ENCODE data around the gene DNAH3.
"Not testable (repeated sequence)": the region's sequence is repeated elsewhere in the genome, so short reads cannot be mapped to it uniquely, and the experiment has no call there.

DNAH3 gene

DNA sequence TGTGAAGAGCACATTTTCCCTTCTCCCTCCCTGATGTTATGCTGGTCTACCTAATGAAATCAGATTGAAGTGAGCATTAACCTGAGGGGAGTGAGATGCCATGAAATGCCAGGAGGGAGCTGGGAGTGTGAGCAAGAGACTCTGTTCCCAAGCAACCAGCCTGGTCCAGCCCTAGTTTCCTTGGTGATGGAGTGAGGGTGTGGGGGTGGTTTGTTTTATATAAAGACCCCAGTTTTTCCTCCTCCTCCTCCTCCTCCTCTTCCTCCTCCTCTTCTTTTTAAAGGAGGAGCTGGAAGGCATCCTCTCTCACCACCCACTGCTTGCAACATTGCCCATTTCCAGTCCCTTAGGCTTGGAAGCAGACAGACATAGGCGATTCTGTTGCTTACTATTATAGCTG lies 97.1 kb downstream of the DNAH3 start:
- H3K27me3 ChIP-seq (ENCODE audit: control insufficient read depth, insufficient read depth, low read length): no peaks in the 10 kb centered on the region
- no peaks in the 10 kb centered on the region for H3K9me3 ChIP-seq (ENCODE audit: control insufficient read depth, insufficient read depth, low read length)
- no peaks in the 10 kb centered on the region for H3K4me1 ChIP-seq (ENCODE audit: control insufficient read depth, insufficient read depth, low read length)
- DNase-seq (ENCODE audit: low read depth, low spot score): no peak
- H3K27ac ChIP-seq (ENCODE audit: low read length): no peak overlapping the region
- no CpG with 5 or more reads among the region's 1 CpG for WGBS (ENCODE audit: insufficient coverage, insufficient read length)
- H3K36me3 ChIP-seq (ENCODE audit: control insufficient read depth, insufficient read depth, low read length): no peaks in the 10 kb centered on the region
- H3K4me3 ChIP-seq (ENCODE audit: low read length): no peak overlapping the region

DNA sequence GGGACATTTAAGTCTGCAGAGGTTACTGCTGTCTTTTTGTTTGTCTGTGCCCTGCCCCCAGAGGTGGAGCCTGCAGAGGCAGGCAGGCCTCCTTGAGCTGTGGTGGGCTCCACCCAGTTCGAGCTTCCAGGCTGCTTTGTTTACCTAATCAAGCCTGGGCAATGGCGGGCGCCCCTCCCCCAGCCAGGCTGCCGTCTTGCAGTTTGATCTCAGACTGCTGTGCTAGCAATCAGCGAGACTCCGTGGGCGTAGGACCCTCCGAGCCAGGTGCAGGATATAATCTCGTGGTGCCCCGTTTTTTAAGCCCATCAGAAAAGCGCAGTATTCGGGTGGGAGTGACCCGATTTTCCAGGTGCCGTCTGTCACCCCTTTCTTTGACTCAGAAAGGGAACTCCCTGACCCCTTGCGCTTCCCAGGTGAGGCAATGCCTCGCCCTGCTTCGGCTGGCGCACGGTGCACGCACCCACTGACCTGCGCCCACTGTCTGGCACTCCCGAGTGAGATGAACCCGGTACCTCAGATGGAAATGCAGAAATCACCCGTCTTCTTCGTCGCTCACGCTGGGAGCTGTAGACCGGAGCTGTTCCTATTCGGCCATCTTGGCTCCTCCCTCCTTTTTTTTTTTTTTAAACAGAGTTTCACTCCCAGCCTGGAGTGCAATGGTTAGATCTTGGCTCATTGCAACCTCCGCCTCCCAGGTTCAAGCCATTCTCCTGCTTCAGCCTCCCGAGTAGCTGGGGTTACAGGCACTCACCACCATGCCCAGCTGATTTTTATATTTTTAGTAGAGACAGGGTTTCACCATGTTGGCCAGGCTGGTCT lies 102.3 kb downstream of the DNAH3 start:
- not testable (repeated sequence) for H3K27ac ChIP-seq (ENCODE audit: low read length)

DNA sequence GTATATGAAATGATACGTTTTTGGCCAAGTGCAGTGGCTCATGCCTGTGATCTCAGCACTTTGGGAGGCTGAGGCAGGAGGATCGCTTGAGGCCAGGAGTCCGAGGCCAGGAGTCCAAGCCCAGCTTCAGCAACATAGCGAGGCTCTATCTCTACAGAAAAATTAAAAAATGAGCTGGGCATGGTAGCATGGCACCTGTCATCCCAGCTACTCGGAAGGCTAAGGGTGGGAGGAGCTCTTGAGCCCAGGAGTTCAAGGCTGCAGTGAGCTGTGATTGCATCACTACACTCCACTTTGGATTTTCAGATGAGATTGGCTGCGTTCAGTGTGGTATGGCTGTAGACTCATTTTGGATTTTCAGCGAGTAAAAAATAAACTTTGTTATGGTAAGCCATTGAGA lies 112.4 kb downstream of the DNAH3 start:
- no peak overlapping the region for H3K4me3 ChIP-seq (ENCODE audit: low read length)
- H3K36me3 ChIP-seq (ENCODE audit: control insufficient read depth, insufficient read depth, low read length): no peaks in the 10 kb centered on the region
- DNase-seq (ENCODE audit: low read depth, low spot score): no peak
- WGBS (ENCODE audit: insufficient coverage, insufficient read length): no CpG with 5 or more reads among the region's 7 CpGs
- H3K9me3 ChIP-seq (ENCODE audit: control insufficient read depth, insufficient read depth, low read length): no peaks in the 10 kb centered on the region
- no peak overlapping the region for H3K27ac ChIP-seq (ENCODE audit: low read length)
- H3K4me1 ChIP-seq (ENCODE audit: control insufficient read depth, insufficient read depth, low read length): no peaks in the 10 kb centered on the region
- H3K27me3 ChIP-seq (ENCODE audit: control insufficient read depth, insufficient read depth, low read length): no peaks in the 10 kb centered on the region

More for the DNA sequence above, 102.3 kb downstream of the DNAH3 start:
- not testable (repeated sequence) for H3K36me3 ChIP-seq (ENCODE audit: control insufficient read depth, insufficient read depth, low read length); H3K4me1 ChIP-seq (ENCODE audit: control insufficient read depth, insufficient read depth, low read length); H3K27me3 ChIP-seq (ENCODE audit: control insufficient read depth, insufficient read depth, low read length); DNase-seq (ENCODE audit: low read depth, low spot score); H3K9me3 ChIP-seq (ENCODE audit: control insufficient read depth, insufficient read depth, low read length); H3K4me3 ChIP-seq (ENCODE audit: low read length)
- no CpG with 5 or more reads among the region's 31 CpGs for WGBS (ENCODE audit: insufficient coverage, insufficient read length)

DNA sequence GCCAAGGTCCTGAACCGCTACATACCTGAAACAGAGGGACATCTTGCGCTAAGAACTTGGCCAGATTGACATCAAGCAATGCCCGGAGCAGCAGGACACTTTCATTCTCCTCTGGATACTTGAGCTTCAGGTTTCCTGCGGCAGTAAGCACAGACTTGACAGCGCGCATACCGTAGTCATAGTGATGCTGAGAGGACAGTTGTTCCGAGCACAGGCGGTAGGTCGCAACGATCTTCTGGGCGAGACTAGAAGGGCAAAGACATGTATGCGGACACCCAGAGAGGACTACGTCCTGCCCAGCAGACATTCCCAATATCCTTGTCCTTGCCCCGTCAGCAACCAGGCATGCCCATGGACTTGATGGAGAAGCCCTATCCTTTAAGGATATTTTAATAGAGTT lies 112.9 kb downstream of the DNAH3 start:
- no peak for DNase-seq (ENCODE audit: low read depth, low spot score)

DNA sequence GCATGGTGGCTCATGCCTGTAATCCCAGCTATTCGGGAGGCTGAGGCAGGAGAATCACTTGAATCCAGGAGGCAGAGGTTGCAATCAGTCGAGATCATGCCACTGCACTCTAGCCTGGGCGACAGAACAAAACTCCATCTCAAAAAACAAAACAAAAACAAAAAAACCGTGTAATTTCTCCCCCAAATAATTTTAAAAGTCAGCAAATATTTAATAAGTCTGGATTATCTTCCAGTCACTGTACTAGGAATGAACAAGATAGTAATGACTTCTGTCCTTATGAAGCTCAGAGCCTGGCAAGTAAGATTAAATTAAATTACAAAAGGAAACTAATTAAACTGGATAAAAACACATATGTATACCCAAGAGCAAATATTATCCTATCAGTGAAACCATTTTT lies 113.5 kb downstream of the DNAH3 start:
- Histone ChIP-seq H3K36me3 (ENCODE audit: control insufficient read depth, insufficient read depth, low read length) (no peaks in the 10 kb centered on the region), H3K9me3 (ENCODE audit: control insufficient read depth, insufficient read depth, low read length) (no peaks in the 10 kb centered on the region), H3K4me3 (ENCODE audit: low read length) (no peak overlapping the region), H3K27me3 (ENCODE audit: control insufficient read depth, insufficient read depth, low read length) (no peaks in the 10 kb centered on the region), H3K4me1 (ENCODE audit: control insufficient read depth, insufficient read depth, low read length) (no peaks in the 10 kb centered on the region), H3K27ac (ENCODE audit: low read length) (no peak overlapping the region)
- no peak for DNase-seq (ENCODE audit: low read depth, low spot score)
- WGBS (ENCODE audit: insufficient coverage, insufficient read length): 100% methylated on average over 1 of the region's 4 CpGs

More for the DNA sequence above, 112.9 kb downstream of the DNAH3 start:
- no CpG with 5 or more reads among the region's 15 CpGs for WGBS (ENCODE audit: insufficient coverage, insufficient read length)
- no peaks in the 10 kb centered on the region for H3K9me3 ChIP-seq (ENCODE audit: control insufficient read depth, insufficient read depth, low read length)
- no peaks in the 10 kb centered on the region for H3K27me3 ChIP-seq (ENCODE audit: control insufficient read depth, insufficient read depth, low read length)
- no peak overlapping the region for H3K4me3 ChIP-seq (ENCODE audit: low read length)
- H3K36me3 ChIP-seq (ENCODE audit: control insufficient read depth, insufficient read depth, low read length): no peaks in the 10 kb centered on the region
- H3K27ac ChIP-seq (ENCODE audit: low read length): no peak overlapping the region
- no peaks in the 10 kb centered on the region for H3K4me1 ChIP-seq (ENCODE audit: control insufficient read depth, insufficient read depth, low read length)

DNA sequence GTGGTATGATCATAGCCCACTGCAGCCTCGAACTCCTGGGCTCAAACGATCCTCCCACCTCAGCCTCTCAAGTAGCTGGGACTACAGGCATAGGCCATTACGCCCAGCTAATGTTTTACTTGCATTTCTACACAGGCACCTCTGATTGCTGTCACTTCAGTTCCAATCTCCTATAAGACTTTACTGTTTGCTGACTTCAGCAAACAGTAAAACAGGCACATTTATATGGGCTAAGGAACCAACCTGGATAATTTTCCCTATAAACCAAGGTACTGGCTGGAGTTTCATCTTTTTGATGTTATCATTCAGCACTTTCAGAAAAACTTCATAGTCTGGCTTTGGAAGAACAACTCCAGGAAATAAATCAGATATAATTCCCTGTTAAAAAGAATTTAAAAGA lies 114.2 kb downstream of the DNAH3 start:
- Histone ChIP-seq H3K9me3 (ENCODE audit: control insufficient read depth, insufficient read depth, low read length) (no peaks in the 10 kb centered on the region), H3K4me1 (ENCODE audit: control insufficient read depth, insufficient read depth, low read length) (no peaks in the 10 kb centered on the region), H3K36me3 (ENCODE audit: control insufficient read depth, insufficient read depth, low read length) (no peaks in the 10 kb centered on the region), H3K27ac (ENCODE audit: low read length) (no peak overlapping the region), H3K4me3 (ENCODE audit: low read length) (no peak overlapping the region), H3K27me3 (ENCODE audit: control insufficient read depth, insufficient read depth, low read length) (no peaks in the 10 kb centered on the region)
- no peak for DNase-seq (ENCODE audit: low read depth, low spot score)
- WGBS (ENCODE audit: insufficient coverage, insufficient read length): no CpG with 5 or more reads among the region's 3 CpGs

DNA sequence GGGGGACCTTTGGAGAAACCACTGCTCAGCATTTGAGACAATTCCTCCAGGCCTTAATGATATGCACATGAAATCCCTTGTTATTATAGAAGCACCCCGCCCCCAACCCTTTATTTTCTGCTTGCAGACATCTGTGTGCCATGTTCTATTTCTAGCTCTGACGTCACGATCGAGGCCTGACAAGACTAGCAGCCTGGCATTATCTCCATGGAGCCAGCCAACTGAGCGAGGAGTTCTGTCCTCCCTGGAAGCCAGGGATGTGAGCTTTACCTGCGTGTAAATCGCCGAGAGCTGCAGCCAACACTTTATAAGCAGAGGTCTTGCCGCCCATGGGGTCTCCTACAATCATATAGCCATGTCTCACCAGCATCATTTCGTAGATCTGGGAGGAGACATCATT lies 116.9 kb downstream of the DNAH3 start:
- Histone ChIP-seq H3K4me1 (ENCODE audit: control insufficient read depth, insufficient read depth, low read length) (no peaks in the 10 kb centered on the region), H3K36me3 (ENCODE audit: control insufficient read depth, insufficient read depth, low read length) (no peaks in the 10 kb centered on the region), H3K9me3 (ENCODE audit: control insufficient read depth, insufficient read depth, low read length) (no peaks in the 10 kb centered on the region), H3K27ac (ENCODE audit: low read length) (no peak overlapping the region), H3K4me3 (ENCODE audit: low read length) (no peak overlapping the region), H3K27me3 (ENCODE audit: control insufficient read depth, insufficient read depth, low read length) (no peaks in the 10 kb centered on the region)
- no CpG with 5 or more reads among the region's 10 CpGs for WGBS (ENCODE audit: insufficient coverage, insufficient read length)
- DNase-seq (ENCODE audit: low read depth, low spot score): no peak

DNA sequence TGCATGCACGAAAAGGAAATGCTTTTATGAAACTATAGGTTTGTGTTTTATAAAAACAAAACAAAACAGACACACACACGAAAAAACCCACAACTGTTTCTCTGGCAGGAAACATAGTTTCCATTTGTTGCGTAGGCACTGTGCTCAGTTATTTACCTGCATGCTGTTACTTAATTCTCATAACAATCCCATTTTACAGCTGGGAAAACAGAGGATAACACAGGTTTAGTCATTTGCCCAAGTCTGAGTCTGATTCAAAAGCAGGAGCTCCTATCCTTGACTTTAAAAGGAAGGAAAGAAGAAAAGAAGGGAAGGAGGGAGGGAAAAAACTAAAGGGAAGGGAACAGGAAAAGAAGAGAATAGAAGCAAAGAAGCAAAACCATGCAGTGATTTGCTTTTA lies 117.4 kb downstream of the DNAH3 start:
- Histone ChIP-seq H3K4me1 (ENCODE audit: control insufficient read depth, insufficient read depth, low read length) (no peaks in the 10 kb centered on the region), H3K9me3 (ENCODE audit: control insufficient read depth, insufficient read depth, low read length) (no peaks in the 10 kb centered on the region), H3K27me3 (ENCODE audit: control insufficient read depth, insufficient read depth, low read length) (no peaks in the 10 kb centered on the region), H3K27ac (ENCODE audit: low read length) (no peak overlapping the region), H3K4me3 (ENCODE audit: low read length) (no peak overlapping the region), H3K36me3 (ENCODE audit: control insufficient read depth, insufficient read depth, low read length) (no peaks in the 10 kb centered on the region)
- no peak for DNase-seq (ENCODE audit: low read depth, low spot score)
- no CpG with 5 or more reads among the region's 3 CpGs for WGBS (ENCODE audit: insufficient coverage, insufficient read length)

DNA sequence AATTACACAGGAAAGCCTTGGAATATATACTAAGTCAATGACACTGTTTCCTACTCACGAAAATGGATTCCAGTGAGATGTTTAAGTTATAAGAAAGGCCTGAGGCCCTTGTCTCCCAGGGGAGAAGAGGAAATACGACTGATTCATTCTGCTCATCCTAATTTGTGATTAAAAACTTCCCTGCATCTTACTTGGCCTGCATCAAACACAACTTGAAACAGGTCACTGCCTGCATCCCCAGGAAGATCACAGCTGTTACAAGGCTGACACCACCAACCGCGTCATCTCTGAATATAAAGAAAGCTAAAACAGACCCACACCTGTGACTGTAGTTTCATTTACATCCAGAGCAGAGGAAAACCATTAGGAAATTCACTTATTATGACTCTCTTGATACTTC lies 121.9 kb downstream of the DNAH3 start:
- DNase-seq (ENCODE audit: low read depth, low spot score): no peak
- H3K4me3 ChIP-seq (ENCODE audit: low read length): no peak overlapping the region
- no peaks in the 10 kb centered on the region for H3K4me1 ChIP-seq (ENCODE audit: control insufficient read depth, insufficient read depth, low read length)
- no peak overlapping the region for H3K27ac ChIP-seq (ENCODE audit: low read length)
- H3K27me3 ChIP-seq (ENCODE audit: control insufficient read depth, insufficient read depth, low read length): no peaks in the 10 kb centered on the region
- no peaks in the 10 kb centered on the region for H3K9me3 ChIP-seq (ENCODE audit: control insufficient read depth, insufficient read depth, low read length)
- no peaks in the 10 kb centered on the region for H3K36me3 ChIP-seq (ENCODE audit: control insufficient read depth, insufficient read depth, low read length)
- no CpG with 5 or more reads among the region's 4 CpGs for WGBS (ENCODE audit: insufficient coverage, insufficient read length)

DNA sequence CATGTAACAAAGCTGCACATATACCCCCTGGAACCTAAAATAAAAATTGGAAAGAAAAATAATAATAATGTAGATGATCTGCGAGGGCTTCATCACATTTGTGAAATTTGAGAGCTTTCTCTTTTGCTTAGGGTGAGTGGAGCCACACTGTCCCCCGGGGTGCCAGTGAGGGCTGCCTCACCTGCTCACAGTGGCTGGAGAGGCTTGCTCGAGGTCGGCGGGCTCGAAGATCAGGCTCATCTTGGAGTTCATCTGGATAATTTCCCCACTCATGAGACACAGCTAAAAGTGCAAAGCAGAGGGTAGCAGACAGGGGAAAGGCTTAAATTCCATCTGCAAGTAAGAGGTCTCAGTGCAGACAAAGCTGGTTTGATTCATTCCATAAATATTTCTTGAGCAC lies 123.8 kb downstream of the DNAH3 start:
- Histone ChIP-seq H3K27me3 (ENCODE audit: control insufficient read depth, insufficient read depth, low read length) (no peaks in the 10 kb centered on the region), H3K27ac (ENCODE audit: low read length) (no peak overlapping the region), H3K4me3 (ENCODE audit: low read length) (no peak overlapping the region), H3K36me3 (ENCODE audit: control insufficient read depth, insufficient read depth, low read length) (no peaks in the 10 kb centered on the region), H3K9me3 (ENCODE audit: control insufficient read depth, insufficient read depth, low read length) (no peaks in the 10 kb centered on the region), H3K4me1 (ENCODE audit: control insufficient read depth, insufficient read depth, low read length) (no peaks in the 10 kb centered on the region)
- DNase-seq (ENCODE audit: low read depth, low spot score): no peak
- no CpG with 5 or more reads among the region's 6 CpGs for WGBS (ENCODE audit: insufficient coverage, insufficient read length)
